ENCODE data around the gene TERF2IP. TPM values are rescaled to one million over a fixed set of nuclear protein-coding genes. Genes with fewer than 3 reads are reported as not detected.

The TERF2IP gene
- 83.5 and 90.2 TPM in 2 replicates for total RNA-seq (2014; rRNA removed; shearing (Covaris generic))

DNA sequence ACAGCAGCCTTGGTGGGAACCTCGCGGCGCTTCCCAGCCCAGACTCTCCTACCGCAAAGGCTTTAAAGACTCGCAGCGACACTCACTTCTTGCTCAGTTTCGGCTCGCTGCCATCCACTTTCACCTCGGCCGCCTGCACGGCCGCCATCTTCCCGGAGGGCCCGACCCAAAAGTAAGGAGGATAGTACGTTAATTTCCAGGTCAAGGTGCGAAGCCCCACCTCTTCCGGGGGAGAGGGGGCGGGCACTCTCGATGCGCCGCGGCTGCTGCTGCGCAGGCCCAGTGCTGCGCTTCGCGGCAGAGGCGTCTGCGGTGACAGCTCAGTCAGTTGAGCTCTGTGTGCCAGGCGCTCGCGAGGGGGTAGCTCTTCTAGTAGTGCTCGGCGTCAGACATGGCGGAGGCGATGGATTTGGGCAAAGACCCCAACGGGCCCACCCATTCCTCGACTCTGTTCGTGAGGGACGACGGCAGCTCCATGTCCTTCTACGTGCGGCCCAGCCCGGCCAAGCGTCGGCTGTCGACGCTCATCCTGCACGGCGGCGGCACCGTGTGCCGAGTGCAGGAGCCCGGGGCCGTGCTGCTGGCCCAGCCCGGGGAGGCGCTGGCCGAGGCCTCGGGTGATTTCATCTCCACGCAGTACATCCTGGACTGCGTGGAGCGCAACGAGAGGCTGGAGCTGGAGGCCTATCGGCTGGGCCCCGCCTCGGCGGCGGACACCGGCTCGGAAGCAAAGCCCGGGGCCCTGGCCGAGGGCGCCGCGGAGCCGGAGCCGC is at the start of gene TERF2IP, which contains the start of gene KARS1:
Gene TERF2IP, plus strand, starts transcription at position 282 of the 773 bp plus-strand sequence. Its CDS starts 110 bp downstream, at position 392.
Gene KARS1, minus strand, starts transcription at position 174 of the 773 bp plus-strand sequence. Its CDS starts 26 bp downstream, at position 148.

DNA sequence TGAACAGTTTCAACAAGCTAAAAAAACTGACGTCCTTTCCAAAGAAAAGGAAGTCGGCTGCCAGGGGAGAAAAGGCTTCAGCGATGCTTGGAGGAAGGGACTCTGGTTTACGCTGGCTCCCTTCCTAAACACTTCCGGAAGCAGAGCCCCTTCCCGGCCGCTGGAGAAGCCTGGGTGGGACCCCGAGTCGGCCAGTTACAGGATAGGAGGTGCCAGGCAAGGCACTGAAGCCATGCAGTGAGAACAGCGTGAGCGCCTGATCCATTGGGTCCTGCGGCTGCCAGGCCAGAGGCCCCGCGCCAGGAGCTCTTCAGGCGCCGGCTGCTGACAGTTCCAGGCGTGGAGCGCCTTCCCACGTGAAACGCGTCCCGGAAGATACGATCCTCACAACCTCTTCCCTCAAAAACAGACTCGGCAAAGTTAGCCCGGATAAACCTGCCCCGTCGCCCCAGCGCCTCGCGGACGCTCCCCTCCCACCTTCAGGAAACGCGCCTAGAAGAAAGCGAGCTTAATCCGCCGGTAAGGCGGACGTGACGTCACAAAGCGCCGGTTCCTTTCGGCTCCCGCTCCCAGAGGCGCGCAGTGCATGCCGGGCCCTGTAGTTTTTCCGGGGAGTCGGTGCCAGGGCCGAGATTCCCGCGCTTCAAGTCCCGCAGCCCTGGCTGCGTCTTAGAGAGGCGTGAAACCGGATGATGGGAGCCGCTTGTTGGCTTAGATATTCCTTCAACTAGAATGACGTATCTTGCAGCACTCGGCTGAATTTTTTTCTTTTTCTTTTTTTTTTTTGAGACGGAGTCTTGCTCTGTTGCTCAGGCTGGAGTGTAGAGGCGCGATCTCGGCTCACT is 24.6 kb upstream of the TERF2IP start, which contains the start of gene ADAT1:
Gene ADAT1, minus strand, starts transcription at position 521 of the 845 bp plus-strand sequence. CDS start 2,482 bp downstream, outside the sequence.

DNA sequence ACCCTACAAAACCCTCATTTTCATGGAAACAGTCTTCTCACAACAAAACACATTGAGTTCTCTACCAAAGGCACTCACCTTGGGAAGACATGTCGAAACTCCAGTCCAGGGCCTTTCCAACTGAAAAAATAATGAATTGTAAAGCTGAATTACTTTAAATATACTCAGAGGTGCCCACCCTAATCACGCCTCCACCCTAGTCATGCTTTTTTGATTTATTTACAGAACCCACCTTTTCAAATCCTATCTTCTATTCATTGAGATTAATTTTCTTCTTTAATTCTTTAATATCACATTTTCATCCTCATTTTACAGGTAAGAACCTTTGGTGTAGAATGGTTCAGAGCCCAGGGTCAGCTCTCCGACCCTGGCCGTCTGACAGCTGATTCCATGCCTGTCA is 29.3 kb downstream of the TERF2IP start, which contains the start of gene CPHXL2:
Gene CPHXL2, minus strand, starts transcription at position 101 of the 400 bp plus-strand sequence. Its CDS starts 10 bp downstream, at position 91.

GRCh38 chr16:75701361-75701760 is 53.8 kb downstream of the TERF2IP start, which contains the start of gene DUXB:
Gene DUXB (minus strand): TSS chr16:75701461. CDS start chr16:75701418, 43 bp downstream.

Small RNAs within 50 kb of the gene (small RNA-seq; reads per million reads assigned to genes)
- not detected for gene RN7SL520P

Other genes with a start within 250 kb of the TERF2IP start
- gene CFDP1, start 214.3 kb upstream of the TERF2IP start, total RNA-seq (2014; rRNA removed; shearing (Covaris generic)), result 54.0 and 63.1 TPM in 2 replicates
- 9.4 and 20.4 TPM in 2 replicates for gene TMEM170A, start 183.1 kb upstream of the TERF2IP start, total RNA-seq (2014; rRNA removed; shearing (Covaris generic))
- gene CHST6, start 152.3 kb upstream of the TERF2IP start, total RNA-seq (2014; rRNA removed; shearing (Covaris generic)), result 5.5 and 6.0 TPM in 2 replicates
- 0.16 and 0.98 TPM in 2 replicates for gene CHST5, start 111.7 kb upstream of the TERF2IP start, total RNA-seq (2014; rRNA removed; shearing (Covaris generic))
- 14.0 and 21.2 TPM in 2 replicates for gene TMEM231, start 91.5 kb upstream of the TERF2IP start, total RNA-seq (2014; rRNA removed; shearing (Covaris generic))
- gene GABARAPL2, start 81.4 kb upstream of the TERF2IP start, total RNA-seq (2014; rRNA removed; shearing (Covaris generic)), result 25.5 and 35.7 TPM in 2 replicates
- 68.1 and 80.6 TPM in 2 replicates for gene ADAT1, start 24.5 kb upstream of the TERF2IP start, total RNA-seq (2014; rRNA removed; shearing (Covaris generic))
- 258 and 267 TPM in 2 replicates for gene KARS1, start 108 bp upstream of the TERF2IP start, total RNA-seq (2014; rRNA removed; shearing (Covaris generic))
- gene CPHXL2, start 29.2 kb downstream of the TERF2IP start, total RNA-seq (2014; rRNA removed; shearing (Covaris generic)), result not detected in 2 replicates
- not detected in 2 replicates for gene DUXB, start 53.7 kb downstream of the TERF2IP start, total RNA-seq (2014; rRNA removed; shearing (Covaris generic))
- not detected in 2 replicates for gene CPHXL, start 78.7 kb downstream of the TERF2IP start, total RNA-seq (2014; rRNA removed; shearing (Covaris generic))